ENCODE results near the gene LMOD1.

The LMOD1 gene

DNA sequence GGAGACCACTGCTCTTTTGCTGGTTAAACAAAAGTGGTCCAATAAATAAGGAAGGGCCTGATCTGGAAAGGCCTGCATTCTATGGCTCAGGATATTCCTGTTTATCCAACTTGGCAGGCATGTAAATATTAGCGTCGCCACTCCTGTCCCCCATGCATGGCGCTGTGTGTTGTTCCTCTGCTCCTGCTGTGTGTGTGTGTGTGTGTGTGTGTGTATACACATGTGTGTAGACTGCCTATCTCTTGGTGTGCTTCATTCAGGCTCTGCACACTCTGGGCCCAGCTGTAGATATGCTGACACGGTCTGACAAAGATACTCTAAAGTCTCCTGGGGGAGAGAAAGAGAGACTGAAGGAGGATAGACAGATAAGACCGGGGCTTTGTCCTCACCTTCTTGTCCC, 6.8 kb downstream of the LMOD1 start:
- H3K36me3 ChIP-seq (replicated peaks), result no peaks in the 10 kb centered on the region
- H3K27me3 ChIP-seq (replicated peaks), result no peaks in the 10 kb centered on the region
- no peak overlapping the region for H3K4me3 ChIP-seq (ENCODE audit: low read depth, low read length)
- no peak overlapping the region for H3K27ac ChIP-seq
- no peak for DNase-seq
- in situ Hi-C loops (cut with HindIII; ENCODE audit: low pct_ligation_motif_present, low sequenced_read_pairs), result no loop called here
- TF ChIP-seq, protein P1, sequence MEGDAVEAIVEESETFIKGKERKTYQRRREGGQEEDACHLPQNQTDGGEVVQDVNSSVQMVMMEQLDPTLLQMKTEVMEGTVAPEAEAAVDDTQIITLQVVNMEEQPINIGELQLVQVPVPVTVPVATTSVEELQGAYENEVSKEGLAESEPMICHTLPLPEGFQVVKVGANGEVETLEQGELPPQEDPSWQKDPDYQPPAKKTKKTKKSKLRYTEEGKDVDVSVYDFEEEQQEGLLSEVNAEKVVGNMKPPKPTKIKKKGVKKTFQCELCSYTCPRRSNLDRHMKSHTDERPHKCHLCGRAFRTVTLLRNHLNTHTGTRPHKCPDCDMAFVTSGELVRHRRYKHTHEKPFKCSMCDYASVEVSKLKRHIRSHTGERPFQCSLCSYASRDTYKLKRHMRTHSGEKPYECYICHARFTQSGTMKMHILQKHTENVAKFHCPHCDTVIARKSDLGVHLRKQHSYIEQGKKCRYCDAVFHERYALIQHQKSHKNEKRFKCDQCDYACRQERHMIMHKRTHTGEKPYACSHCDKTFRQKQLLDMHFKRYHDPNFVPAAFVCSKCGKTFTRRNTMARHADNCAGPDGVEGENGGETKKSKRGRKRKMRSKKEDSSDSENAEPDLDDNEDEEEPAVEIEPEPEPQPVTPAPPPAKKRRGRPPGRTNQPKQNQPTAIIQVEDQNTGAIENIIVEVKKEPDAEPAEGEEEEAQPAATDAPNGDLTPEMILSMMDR (IDR thresholded peaks at IDR 0.05; ENCODE audit: low read depth, low read length, missing control alignments), result no peak

DNA sequence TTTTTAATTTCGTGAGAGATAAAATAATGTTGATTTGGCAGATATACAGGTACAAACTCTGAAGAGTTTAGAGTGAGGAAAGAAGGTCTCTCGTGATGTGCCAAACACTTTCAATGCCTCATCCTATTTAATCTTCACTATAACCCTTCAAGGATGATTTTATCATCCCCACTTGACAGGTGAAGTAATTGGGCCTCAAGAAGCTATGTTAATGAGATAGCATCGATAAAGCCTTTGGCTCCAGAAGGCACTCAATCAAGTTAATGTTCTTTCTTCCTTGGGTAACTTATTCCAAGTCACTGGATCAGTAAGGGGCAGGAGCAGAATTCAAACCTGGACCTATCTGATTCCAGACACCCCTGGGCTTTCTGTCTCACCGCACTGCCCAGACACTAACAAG, 7.2 kb downstream of the LMOD1 start:
- in situ Hi-C loops (cut with HindIII; ENCODE audit: low pct_ligation_motif_present, low sequenced_read_pairs), result no loop called here
- no peak overlapping the region for H3K4me3 ChIP-seq (ENCODE audit: low read depth, low read length)
- TF ChIP-seq, protein P1 (IDR thresholded peaks at IDR 0.05; ENCODE audit: low read depth, low read length, missing control alignments), result no peak

DNA sequence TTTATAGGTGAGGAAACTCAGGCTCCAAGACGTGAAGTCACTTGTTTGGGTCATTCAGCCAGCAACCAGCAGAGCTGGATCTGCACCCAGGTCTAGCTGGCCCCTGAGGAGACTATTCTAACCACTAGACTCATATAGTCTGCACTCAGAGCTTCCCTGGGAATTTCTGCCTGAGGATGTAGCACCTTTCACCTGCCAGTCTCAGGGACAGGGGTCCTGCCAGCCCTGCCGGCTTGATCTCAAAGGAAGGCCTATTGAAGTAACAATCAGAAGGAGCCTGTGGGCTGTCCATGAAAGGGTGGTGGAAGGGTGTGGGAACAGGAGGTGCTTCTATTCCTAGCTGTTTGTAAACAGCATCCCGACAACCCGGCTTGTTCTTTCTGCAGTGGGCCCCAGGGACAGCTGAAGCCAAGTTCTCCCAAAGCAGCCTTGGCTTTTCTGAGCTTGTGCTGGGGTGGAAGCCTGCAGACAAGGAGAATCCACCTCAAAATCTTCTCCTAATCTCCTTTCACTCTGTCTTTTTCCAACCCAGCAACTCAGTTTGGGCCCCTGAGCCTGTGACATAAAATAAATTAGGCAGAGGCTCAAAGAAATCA, 7.8 kb downstream of the LMOD1 start:
- Histone ChIP-seq H3K27me3 (replicated peaks) (no peaks in the 10 kb centered on the region), H3K36me3 (replicated peaks) (no peaks in the 10 kb centered on the region), H3K27ac (no peak overlapping the region), H3K4me3 (ENCODE audit: low read depth, low read length) (no peak overlapping the region)
- in situ Hi-C loops (cut with HindIII; ENCODE audit: low pct_ligation_motif_present, low sequenced_read_pairs), result no loop called here
- TF ChIP-seq, protein P1 (IDR thresholded peaks at IDR 0.05; ENCODE audit: low read depth, low read length, missing control alignments), result no peak
- no peak for DNase-seq

More for the DNA sequence above, 7.2 kb downstream of the LMOD1 start:
- Histone ChIP-seq H3K27me3 (replicated peaks) (no peaks in the 10 kb centered on the region), H3K36me3 (replicated peaks) (no peaks in the 10 kb centered on the region), H3K27ac (no peak overlapping the region)
- no peak for DNase-seq

DNA sequence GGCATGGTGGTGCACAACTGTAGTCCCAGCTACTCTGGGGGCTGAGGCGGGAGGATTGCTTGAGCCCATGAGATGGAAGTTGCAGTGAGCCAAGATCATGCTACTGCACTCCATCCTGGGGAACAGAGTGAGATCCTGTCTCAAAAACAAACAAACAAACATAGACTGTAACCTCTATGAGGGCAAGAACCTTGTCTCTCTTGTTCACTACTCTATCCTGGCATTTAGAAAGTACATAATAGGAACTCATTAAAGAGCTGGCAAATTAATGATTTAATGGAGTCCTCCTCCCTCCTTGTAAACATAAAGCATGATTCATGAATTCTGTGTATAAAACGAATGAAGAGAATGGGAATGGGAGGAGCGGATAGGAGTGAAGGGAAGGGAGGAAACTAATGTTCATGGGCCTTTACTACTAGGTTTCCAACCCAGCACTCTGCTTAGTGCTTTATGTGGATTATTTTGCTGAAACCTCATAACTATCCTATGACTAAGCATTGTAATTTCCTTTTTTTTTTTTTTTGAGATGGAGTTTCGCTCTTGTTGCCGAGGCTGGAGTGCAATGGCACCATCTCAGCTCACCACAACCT, 8.6 kb downstream of the LMOD1 start:
- no peak overlapping the region for H3K27ac ChIP-seq
- H3K27me3 ChIP-seq (replicated peaks), result no peaks in the 10 kb centered on the region
- H3K36me3 ChIP-seq (replicated peaks), result no peaks in the 10 kb centered on the region
- TF ChIP-seq, protein P1 (IDR thresholded peaks at IDR 0.05; ENCODE audit: low read depth, low read length, missing control alignments), result no peak
- DNase-seq, result peak; percentile 42
- in situ Hi-C loops (cut with HindIII; ENCODE audit: low pct_ligation_motif_present, low sequenced_read_pairs), result no loop called here
- no peak overlapping the region for H3K4me3 ChIP-seq (ENCODE audit: low read depth, low read length)

DNA sequence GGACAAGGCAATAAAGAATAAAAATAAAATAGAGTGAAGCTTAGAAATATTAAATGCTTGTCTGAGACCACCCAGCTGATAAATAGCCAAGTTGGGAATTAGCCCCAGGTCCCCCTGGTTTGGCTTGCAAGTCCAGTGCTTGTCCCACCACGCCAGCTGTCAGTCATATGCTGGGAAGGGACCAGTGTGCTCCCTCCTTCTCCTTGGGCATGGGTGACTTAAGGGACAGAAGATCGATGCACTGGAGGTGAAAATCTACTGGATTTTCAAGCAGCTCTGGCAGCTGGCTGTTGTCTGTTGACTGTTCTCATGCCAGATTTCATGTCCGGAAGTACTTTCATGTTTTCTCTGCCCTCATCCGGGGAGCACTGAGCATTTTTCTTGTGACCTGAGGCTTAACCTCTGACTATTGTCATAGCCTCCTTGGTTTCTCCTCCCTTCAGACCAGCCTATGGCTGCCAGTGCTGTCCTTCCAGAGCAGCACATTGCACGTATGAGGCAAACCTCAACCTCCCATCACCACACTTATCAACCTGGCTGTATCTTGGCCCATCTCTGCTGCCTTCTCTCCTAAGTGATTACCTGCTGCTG, 12.4 kb downstream of the LMOD1 start:
- H3K27ac ChIP-seq, result no peak overlapping the region
- in situ Hi-C loops (cut with HindIII; ENCODE audit: low pct_ligation_motif_present, low sequenced_read_pairs), result no loop called here
- H3K36me3 ChIP-seq (replicated peaks), result no peaks in the 10 kb centered on the region
- no peaks in the 10 kb centered on the region for H3K27me3 ChIP-seq (replicated peaks)
- no peak overlapping the region for H3K4me3 ChIP-seq (ENCODE audit: low read depth, low read length)
- TF ChIP-seq, protein P1 (IDR thresholded peaks at IDR 0.05; ENCODE audit: low read depth, low read length, missing control alignments), result no peak
- DNase-seq, result no peak
